Heart right ventricle (tissue), 16 donors: Measurements from ENCODE around the gene CHD9. TPM values are rescaled to one million over a fixed set of nuclear protein-coding genes. Genes with fewer than 3 reads are reported as not detected.

Experiments used
- ATAC-seq, 8 donors: fragments of 200-7000 bp; cut with Tn5 transposase; one replicate each; pipeline ENCODE4 v1.9.1; 2020; ENCODE audit warnings: mild to moderate bottlenecking in 8 of 8, moderate library complexity in 8 of 8, moderate number of reproducible peaks in 1 of 8
- DNase-seq, 2 donors: peaks; one replicate each; pipeline ENCODE4 v3.0.0-alpha.2; 2020
- H3K27ac ChIP-seq, 10 donors: fragments of 200-600 bp; sonication (generic) in 2 of 10; one replicate each; pipeline versions ENCODE4 v1.5.0 to v1.8.0; 2020 to 2022; ENCODE audit warnings: mild to moderate bottlenecking in 3 of 10
- H3K27me3 ChIP-seq, 7 donors: fragments of 200-600 bp; one replicate each; pipeline ENCODE4 v1.8.0; 2021 to 2022; ENCODE audit warnings: mild to moderate bottlenecking in 2 of 7
- H3K36me3 ChIP-seq, 9 donors: fragments of 200-600 bp; sonication (generic) in 1 of 9; one replicate each; pipeline versions ENCODE4 v1.5.0 to v1.8.0; 2020 to 2022; ENCODE audit warnings: mild to moderate bottlenecking in 2 of 9
- H3K4me1 ChIP-seq, 9 donors: fragments of 200-600 bp; sonication (generic) in 1 of 9; one replicate each; pipeline versions ENCODE4 v1.5.0 to v1.8.0; 2020 to 2022; ENCODE audit warnings: mild to moderate bottlenecking in 4 of 9
- H3K4me3 ChIP-seq, 10 donors: fragments of 200-600 bp; sonication (generic) in 2 of 10; one replicate each; pipeline versions ENCODE4 v1.5.0 to v1.8.0; 2020 to 2022; ENCODE audit warnings: mild to moderate bottlenecking in 7 of 10, moderate library complexity in 2 of 10
- H3K9me3 ChIP-seq, 11 donors: fragments of 200-600 bp in 10 of 11; sonication (generic) in 2 of 11; one replicate each; pipeline versions ENCODE4 v1.5.0 to v1.8.0; 2013 to 2022; ENCODE audit warnings: mild to moderate bottlenecking in 2 of 11, control low read depth in 1 of 11, moderate library complexity in 1 of 11
- WGBS, 2 donors: extraction: QIAGEN DNeasy Blood & Tissue Kit; methylation state at CpG; one replicate each; pipeline ENCODE4 v1.1.7; 2013; ENCODE audit warnings: inconsistent platforms in 1 of 2; 5-methylcytosine and 5-hydroxymethylcytosine counted together
- intact Hi-C, 10 donors: fragments of 100-400 bp; cut with DNase I; formaldehyde crosslinking; loops; one replicate each; pipeline versions ENCODE4 v1.11.1 to v1.14.2; 2022
- polyA plus RNA-seq, 2 donors: library from polyadenylated mRNA; stranded (reverse); fragments of 200-250 nt; gene quantifications; one replicate each; pipeline ENCODE4 v1.2.3, GENCODE V29; 2013
- total RNA-seq, 10 donors: library from RNA; stranded (reverse); fragmentation: NEBNext Ultra II Directional in 3 of 10; extraction: Animal tissue kit (Norgen Biotek cat#: 25700) in 3 of 10; gene quantifications; one replicate each; pipeline versions ENCODE4 v1.2.1 to v1.2.4, GENCODE V29; 2021 to 2023
- TF ChIP-seq, protein P1 (sequence below), 9 donors: fragments of 200-600 bp; sonication (generic) in 2 of 9; IDR thresholded peaks; one replicate each; pipeline versions ENCODE4 v1.5.0 to v1.8.0; 2021 to 2022; ENCODE audit warnings: antibody characterized with exemption in 9 of 9, mild to moderate bottlenecking in 5 of 9, moderate library complexity in 1 of 9
- donor health status: Arrhythmogenic right ventricular cardiomyopathy.
- donor health status: ischemic (EF 13 %, LVEDD 7.1; RV severe dilation, severe dysfunction).
- donor health status: healthy with polysubstance abuse.
- donor health status: DM: no; HTN: yes; CAD: no.
- donor health status: DM: no; HTN: no; CAD: no.
- donor health status: ischemic (EF 25% LVEDD 6.9; RV normal size, moderate dysfunction).
- donor health status: ischemic (EF 25% LVEDD 5.7; RV mildly dilated, moderate dysfunction).
- donor health status: healthy.
- donor health status: DM: yes; HTN: yes; CAD: no.
- donor health status: Ischemic cardiomyopathy.
- donor health status: ischemic (EF 35%, LVEDD 5.7; RV mildly dilated, moderate dysfunction).
- donor health status: nonischemic (EF 11% LVEDD 7.7; RV severe dilation, severe dysfunction).
- donor health status: DM: yes; HTN: yes; CAD: no.
- donor health status: PGD.
- donor health status: ischemic (EF 29% LVEDD 5.4; RV normal size, mild dysfunction).
- donor health status: nonischemic (EF 23%, LVEDD 6.1; RV moderate dilation, normal function).

The CHD9 gene
- total and polyA plus RNA-seq, 12 donors, result 7.0 to 58.4 (median 44.6) TPM

DNA sequence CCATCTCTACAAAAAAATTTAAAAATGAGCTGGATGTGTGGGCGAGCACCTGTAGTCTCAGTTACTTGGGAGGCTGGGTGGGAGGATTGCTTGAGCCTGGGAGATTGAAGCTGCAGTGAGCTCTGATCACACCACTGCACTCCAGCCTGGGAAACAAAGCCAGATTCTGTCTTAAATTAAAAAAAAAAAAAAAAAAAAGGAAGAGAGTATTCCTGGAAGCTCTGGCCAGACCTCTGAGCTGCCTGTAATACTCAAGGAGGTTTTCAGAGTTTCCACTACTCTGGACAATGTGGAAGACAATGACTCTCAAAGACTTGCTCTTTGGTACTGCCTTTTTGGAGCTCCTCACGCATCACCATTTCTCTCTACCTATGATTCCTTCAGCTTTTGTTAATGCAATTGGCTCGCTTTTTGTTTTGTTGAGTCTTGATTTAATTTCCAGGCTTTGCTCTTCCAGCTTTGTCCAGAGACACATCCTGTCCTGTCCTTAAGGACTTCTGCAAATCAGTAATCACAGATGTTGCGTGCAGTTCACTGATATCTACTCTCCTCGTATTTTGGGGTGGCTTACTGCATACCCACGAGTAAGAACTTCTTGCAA is 10.8 kb downstream of the CHD9 start:
- 46 to 62% methylated on average over 6 of the region's 6 CpGs for WGBS, 2 donors
- no peaks in the 10 kb centered on the region for H3K9me3 ChIP-seq
- no peaks in the 10 kb centered on the region for H3K27me3 ChIP-seq
- TF ChIP-seq, protein P1, sequence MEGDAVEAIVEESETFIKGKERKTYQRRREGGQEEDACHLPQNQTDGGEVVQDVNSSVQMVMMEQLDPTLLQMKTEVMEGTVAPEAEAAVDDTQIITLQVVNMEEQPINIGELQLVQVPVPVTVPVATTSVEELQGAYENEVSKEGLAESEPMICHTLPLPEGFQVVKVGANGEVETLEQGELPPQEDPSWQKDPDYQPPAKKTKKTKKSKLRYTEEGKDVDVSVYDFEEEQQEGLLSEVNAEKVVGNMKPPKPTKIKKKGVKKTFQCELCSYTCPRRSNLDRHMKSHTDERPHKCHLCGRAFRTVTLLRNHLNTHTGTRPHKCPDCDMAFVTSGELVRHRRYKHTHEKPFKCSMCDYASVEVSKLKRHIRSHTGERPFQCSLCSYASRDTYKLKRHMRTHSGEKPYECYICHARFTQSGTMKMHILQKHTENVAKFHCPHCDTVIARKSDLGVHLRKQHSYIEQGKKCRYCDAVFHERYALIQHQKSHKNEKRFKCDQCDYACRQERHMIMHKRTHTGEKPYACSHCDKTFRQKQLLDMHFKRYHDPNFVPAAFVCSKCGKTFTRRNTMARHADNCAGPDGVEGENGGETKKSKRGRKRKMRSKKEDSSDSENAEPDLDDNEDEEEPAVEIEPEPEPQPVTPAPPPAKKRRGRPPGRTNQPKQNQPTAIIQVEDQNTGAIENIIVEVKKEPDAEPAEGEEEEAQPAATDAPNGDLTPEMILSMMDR (IDR thresholded peaks at IDR 0.05), result no peak
- peaks cover 9 to 86% (median 70%) of the 10 kb centered on the region in 9 donors for H3K4me1 ChIP-seq
- intact Hi-C loops, result no loop called here
- peaks cover 0 to 19% (median 0%) of the 10 kb centered on the region in 9 donors for H3K36me3 ChIP-seq
- H3K27ac ChIP-seq, result peak overlapping the region; percentile 59 to 91 (median 80)
- DNase-seq (no peak), ATAC-seq (peak; percentile 73 to 79 (median 75))
- no peak overlapping the region for H3K4me3 ChIP-seq

GRCh38 chr16:53067675-53068074 is 12.9 kb downstream of the CHD9 start:
- H3K36me3 ChIP-seq, result peaks cover 0 to 19% (median 0%) of the 10 kb centered on the region in 9 donors
- H3K9me3 ChIP-seq, result no peaks in the 10 kb centered on the region
- no peak for DNase-seq
- ATAC-seq, result no peak
- 85 to 95% methylated on average over 2 of the region's 2 CpGs for WGBS, 2 donors
- no peak overlapping the region for H3K4me3 ChIP-seq
- H3K4me1 ChIP-seq, result peaks cover 7 to 92% (median 72%) of the 10 kb centered on the region in 9 donors
- intact Hi-C loops, result no loop called here
- peak overlapping the region in 8 of 10 donors; percentile 7 to 91 (median 54) for H3K27ac ChIP-seq
- TF ChIP-seq, protein P1 (IDR thresholded peaks at IDR 0.05), result no peak
- no peaks in the 10 kb centered on the region for H3K27me3 ChIP-seq

- TF ChIP-seq, protein P1 (IDR thresholded peaks at IDR 0.05), result no peak
- intact Hi-C loops, result no loop called here
- Histone ChIP-seq H3K9me3 (no peaks in the 10 kb centered on the region), H3K36me3 (peaks cover 0 to 19% (median 0%) of the 10 kb centered on the region in 9 donors), H3K4me3 (no peak overlapping the region), H3K27me3 (no peaks in the 10 kb centered on the region), H3K27ac (peak overlapping the region in 3 of 10 donors; percentile 20 to 91 (median 48)), H3K4me1 (peaks cover 7 to 95% (median 78%) of the 10 kb centered on the region in 9 donors)
- DNase-seq (no peak), ATAC-seq (no peak)
- 82 to 85% methylated on average over 4 of the region's 4 CpGs for WGBS, 2 donors
These were observed 13.6 kb downstream of the CHD9 start for GRCh38 chr16:53068423-53068833.

DNA sequence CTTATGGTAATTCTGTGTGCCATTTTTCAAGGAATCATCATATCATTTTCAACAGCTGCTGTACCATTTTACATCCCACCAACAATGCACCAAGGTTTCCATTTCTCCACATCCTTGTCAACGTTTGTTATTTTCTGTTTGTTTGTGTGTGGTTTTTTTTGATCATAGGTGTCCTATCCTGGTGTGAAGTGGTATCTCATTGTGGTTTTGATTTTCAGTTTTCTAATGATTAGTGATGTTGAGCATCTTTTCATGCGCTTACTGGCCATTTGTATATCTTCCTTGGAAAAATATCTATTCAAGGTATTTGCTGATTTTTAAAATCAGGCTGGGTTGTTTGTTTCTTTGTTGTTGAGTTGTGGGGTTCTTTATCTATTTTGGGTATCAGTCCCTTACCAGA is 15.0 kb downstream of the CHD9 start:
- peak overlapping the region in 3 of 10 donors; percentile 33 to 91 (median 62) for H3K27ac ChIP-seq
- intact Hi-C loops, result no loop called here
- ATAC-seq (no peak), DNase-seq (no peak)
- WGBS, 2 donors, result 83% methylated on average over 2 of the region's 2 CpGs
- TF ChIP-seq, protein P1 (IDR thresholded peaks at IDR 0.05), result no peak
- peaks cover 0 to 19% (median 0%) of the 10 kb centered on the region in 9 donors for H3K36me3 ChIP-seq
- no peak overlapping the region for H3K4me3 ChIP-seq
- H3K27me3 ChIP-seq, result no peaks in the 10 kb centered on the region
- peaks cover 4 to 86% (median 68%) of the 10 kb centered on the region in 9 donors for H3K4me1 ChIP-seq
- peaks cover 0 to 7% (median 0%) of the 10 kb centered on the region in 11 donors for H3K9me3 ChIP-seq
